Body of pancreas (tissue), 4 donors: ENCODE measurements around the gene ARHGDIA. TPM values are rescaled to one million over a fixed set of nuclear protein-coding genes. Genes with fewer than 3 reads are reported as not detected.

Experiments used
- ATAC-seq: fragments of 150-250 bp; one replicate; pipeline ENCODE4 v1.9.1; 2016
- DNase-seq, 4 donors: peaks; one replicate each; pipeline ENCODE4 v3.0.0-alpha.2; 2019
- H3K27ac ChIP-seq, 4 donors: fragments of 200-600 bp; sonication (generic); 1 replicate in 3 of 4; 2 replicates in 1 of 4; pipeline versions ENCODE4 v1.5.1 to v1.6.1; 2016 to 2019; ENCODE audit warnings: mild to moderate bottlenecking in 1 of 4, mixed read lengths in 1 of 4, moderate library complexity in 1 of 4
- H3K27me3 ChIP-seq, 2 donors: fragments of 200-600 bp; sonication (generic); one replicate each; pipeline ENCODE4 v1.6.0; 2016; ENCODE audit warnings: mild to moderate bottlenecking in 1 of 2
- H3K36me3 ChIP-seq, 2 donors: fragments of 200-600 bp; sonication (generic); replicated peaks in 1 of 2; 2 replicates each; pipeline ENCODE4 v1.5.1; 2016; ENCODE audit warnings: low read depth in 2 of 2; ENCODE audit not compliant: insufficient read depth in 1 of 2
- H3K4me1 ChIP-seq: fragments of 200-600 bp; sonication (generic); one replicate; pipeline ENCODE4 v1.6.0; 2016
- H3K4me3 ChIP-seq, 2 donors: fragments of 200-600 bp; sonication (generic); 1 replicate in 1 of 2; 2 replicates in 1 of 2; pipeline ENCODE4 v1.5.1; 2016 to 2019
- H3K9me3 ChIP-seq, 3 donors: fragments of 200-600 bp; sonication (generic); 1 replicate in 2 of 3; 2 replicates in 1 of 3; pipeline ENCODE4 v1.5.1; 2016
- CTCF ChIP-seq, 7 experiments: fragments of 450-650 bp in 4 of 7; fragments of 200-600 bp in 3 of 7; sonication (generic) in 3 of 7; IDR thresholded peaks; one replicate each; pipeline ENCODE4 v1.5.1; 2016 to 2019; ENCODE audit warnings: antibody characterized with exemption in 7 of 7
- POLR2A ChIP-seq, 3 donors: fragments of 450-650 bp; IDR thresholded peaks; one replicate each; pipeline ENCODE4 v1.6.1; 2016; ENCODE audit warnings: antibody characterized with exemption in 3 of 3, mild to moderate bottlenecking in 2 of 3
- WGBS, 2 donors: methylation state at CpG; one replicate each; pipeline ENCODE4 v1.1.5; 2017; 5-methylcytosine and 5-hydroxymethylcytosine counted together
- intact Hi-C: fragments of 100-400 bp; cut with DNase I; formaldehyde crosslinking; loops from one replicate; pipeline ENCODE4 v1.15.1; 2023
- total RNA-seq, 2 donors: library from RNA; depleted of rRNA; stranded (reverse); fragments of >200 nt; gene quantifications; one replicate each; pipeline ENCODE4 v1.1.0, GENCODE V29; 2016

ARHGDIA gene
- total RNA-seq, 2 donors from 2014 or later, result 109 to 141 TPM

- no peak for TF ChIP-seq POLR2A (IDR thresholded peaks at IDR 0.05)
- no peak for TF ChIP-seq CTCF (IDR thresholded peaks at IDR 0.05)
- ATAC-seq (no peak), DNase-seq (no peak)
- Histone ChIP-seq H3K27me3 (no peaks in the 10 kb centered on the region), H3K27ac (no peak overlapping the region), H3K4me1 (peaks cover 10% of the 10 kb centered on the region), H3K4me3 (no peak overlapping the region), H3K36me3 (peaks cover 6 to 13% of the 10 kb centered on the region in 2 donors), H3K9me3 (no peaks in the 10 kb centered on the region)
- 82 to 89% methylated on average over 10 of the region's 10 CpGs for WGBS, 2 donors
- intact Hi-C loops, result no loop called here
Observed at GRCh38 chr17:81885454-81885853, 14.3 kb upstream of the ARHGDIA start.

GRCh38 chr17:81884968-81885367, 13.8 kb upstream of the ARHGDIA start:
- Histone ChIP-seq H3K27me3 (no peaks in the 10 kb centered on the region), H3K4me3 (no peak overlapping the region), H3K4me1 (peaks cover 5% of the 10 kb centered on the region), H3K36me3 (peaks cover 6 to 13% of the 10 kb centered on the region in 2 donors), H3K27ac (no peak overlapping the region), H3K9me3 (no peaks in the 10 kb centered on the region)
- TF ChIP-seq CTCF (IDR thresholded peaks at IDR 0.05) (no peak), POLR2A (IDR thresholded peaks at IDR 0.05) (no peak)
- 87 to 97% methylated on average over 3 to 5 of the region's 5 CpGs for WGBS, 2 donors
- ATAC-seq (no peak), DNase-seq (no peak)
- intact Hi-C loops, result no loop called here

GRCh38 chr17:81884520-81884919, 13.4 kb upstream of the ARHGDIA start:
- intact Hi-C loops, result no loop called here
- 62 to 80% methylated on average over 6 to 11 of the region's 11 CpGs for WGBS, 2 donors
- no peak overlapping the region for H3K27ac ChIP-seq
- DNase-seq (no peak), ATAC-seq (no peak)
- peaks cover 6 to 13% of the 10 kb centered on the region in 2 donors for H3K36me3 ChIP-seq
- no peaks in the 10 kb centered on the region for H3K27me3 ChIP-seq
- TF ChIP-seq CTCF (IDR thresholded peaks at IDR 0.05), result no peak
- no peak for TF ChIP-seq POLR2A (IDR thresholded peaks at IDR 0.05)
- peaks cover under 1% of the 10 kb centered on the region for H3K4me1 ChIP-seq
- no peak overlapping the region for H3K4me3 ChIP-seq
- H3K9me3 ChIP-seq, result no peaks in the 10 kb centered on the region

- 87 to 96% methylated on average over 5 of the region's 5 CpGs for WGBS, 2 donors
- Histone ChIP-seq H3K27ac (no peak overlapping the region), H3K9me3 (no peaks in the 10 kb centered on the region), H3K27me3 (no peaks in the 10 kb centered on the region), H3K4me3 (no peak overlapping the region), H3K4me1 (no peaks in the 10 kb centered on the region), H3K36me3 (no peaks in the 10 kb centered on the region)
- no peak for ATAC-seq
- DNase-seq, result no peak
- TF ChIP-seq POLR2A (IDR thresholded peaks at IDR 0.05) (no peak), CTCF (IDR thresholded peaks at IDR 0.05) (no peak)
- intact Hi-C loops, result no loop called here
Observed at GRCh38 chr17:81879121-81879520, 8.0 kb upstream of the ARHGDIA start.

- intact Hi-C loops, result no loop called here
- Histone ChIP-seq H3K4me1 (no peaks in the 10 kb centered on the region), H3K36me3 (no peaks in the 10 kb centered on the region), H3K27ac (no peak overlapping the region), H3K4me3 (no peak overlapping the region), H3K9me3 (no peaks in the 10 kb centered on the region), H3K27me3 (no peaks in the 10 kb centered on the region)
- TF ChIP-seq CTCF (IDR thresholded peaks at IDR 0.05) (no peak), POLR2A (IDR thresholded peaks at IDR 0.05) (no peak)
- DNase-seq (no peak), ATAC-seq (no peak)
- WGBS, 2 donors, result 92 to 93% methylated on average over 3 of the region's 3 CpGs
Observed at GRCh38 chr17:81878294-81878693, 7.2 kb upstream of the ARHGDIA start.
